Measurements from ENCODE around the gene CAPN8.

The CAPN8 gene

DNA sequence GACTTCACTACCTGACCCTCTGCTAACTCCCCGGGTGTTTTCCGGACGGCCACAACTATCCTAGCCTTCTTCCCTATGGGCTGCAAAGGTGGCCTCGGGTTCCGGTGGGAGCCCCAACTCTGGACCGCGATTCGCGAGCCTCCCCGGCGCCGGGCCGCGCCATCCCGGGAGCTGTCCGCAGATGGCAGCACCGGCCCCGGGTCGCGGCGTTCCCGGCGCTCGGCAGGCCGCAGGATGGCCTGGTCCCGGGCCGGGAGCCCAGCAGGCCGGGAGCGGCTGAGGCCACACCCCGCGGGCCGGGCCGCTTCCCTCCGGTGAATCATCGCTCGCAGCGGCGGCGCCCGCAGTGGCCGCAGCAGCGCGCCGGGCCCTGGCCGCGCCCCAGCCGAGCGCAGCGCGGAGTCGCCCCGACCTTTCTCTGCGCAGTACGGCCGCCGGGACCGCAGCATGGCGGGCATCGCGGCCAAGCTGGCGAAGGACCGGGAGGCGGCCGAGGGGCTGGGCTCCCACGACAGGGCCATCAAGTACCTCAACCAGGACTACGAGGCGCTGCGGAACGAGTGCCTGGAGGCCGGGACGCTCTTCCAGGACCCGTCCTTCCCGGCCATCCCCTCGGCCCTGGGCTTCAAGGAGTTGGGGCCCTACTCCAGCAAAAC is 46.8 kb upstream of the CAPN8 start, which contains the start of gene CAPN2:
TSS of gene CAPN2 (plus strand) at position 346 of the 656 bp plus-strand sequence. CDS start at position 448, 102 bp downstream.
- H3K9me3 ChIP-seq: peaks cover 2% of the 10 kb centered on the region; the same call in 1 of the 2 replicates
- no peaks in the 10 kb centered on the region for H3K36me3 ChIP-seq
- peaks cover 3% of the 10 kb centered on the region; the same call in 1 of the 2 replicates for H3K4me1 ChIP-seq
- peak; percentile 89 for DNase-seq
- H3K4me3 ChIP-seq (ENCODE audit: low read depth, low read length): peak within 1 kb of the TSS; percentile 82
- no peaks in the 10 kb centered on the region for H3K27me3 ChIP-seq
- TF ChIP-seq, protein P1, sequence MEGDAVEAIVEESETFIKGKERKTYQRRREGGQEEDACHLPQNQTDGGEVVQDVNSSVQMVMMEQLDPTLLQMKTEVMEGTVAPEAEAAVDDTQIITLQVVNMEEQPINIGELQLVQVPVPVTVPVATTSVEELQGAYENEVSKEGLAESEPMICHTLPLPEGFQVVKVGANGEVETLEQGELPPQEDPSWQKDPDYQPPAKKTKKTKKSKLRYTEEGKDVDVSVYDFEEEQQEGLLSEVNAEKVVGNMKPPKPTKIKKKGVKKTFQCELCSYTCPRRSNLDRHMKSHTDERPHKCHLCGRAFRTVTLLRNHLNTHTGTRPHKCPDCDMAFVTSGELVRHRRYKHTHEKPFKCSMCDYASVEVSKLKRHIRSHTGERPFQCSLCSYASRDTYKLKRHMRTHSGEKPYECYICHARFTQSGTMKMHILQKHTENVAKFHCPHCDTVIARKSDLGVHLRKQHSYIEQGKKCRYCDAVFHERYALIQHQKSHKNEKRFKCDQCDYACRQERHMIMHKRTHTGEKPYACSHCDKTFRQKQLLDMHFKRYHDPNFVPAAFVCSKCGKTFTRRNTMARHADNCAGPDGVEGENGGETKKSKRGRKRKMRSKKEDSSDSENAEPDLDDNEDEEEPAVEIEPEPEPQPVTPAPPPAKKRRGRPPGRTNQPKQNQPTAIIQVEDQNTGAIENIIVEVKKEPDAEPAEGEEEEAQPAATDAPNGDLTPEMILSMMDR (IDR thresholded peaks at IDR 0.05; ENCODE audit: low read depth, low read length): peak; percentile 45

DNA sequence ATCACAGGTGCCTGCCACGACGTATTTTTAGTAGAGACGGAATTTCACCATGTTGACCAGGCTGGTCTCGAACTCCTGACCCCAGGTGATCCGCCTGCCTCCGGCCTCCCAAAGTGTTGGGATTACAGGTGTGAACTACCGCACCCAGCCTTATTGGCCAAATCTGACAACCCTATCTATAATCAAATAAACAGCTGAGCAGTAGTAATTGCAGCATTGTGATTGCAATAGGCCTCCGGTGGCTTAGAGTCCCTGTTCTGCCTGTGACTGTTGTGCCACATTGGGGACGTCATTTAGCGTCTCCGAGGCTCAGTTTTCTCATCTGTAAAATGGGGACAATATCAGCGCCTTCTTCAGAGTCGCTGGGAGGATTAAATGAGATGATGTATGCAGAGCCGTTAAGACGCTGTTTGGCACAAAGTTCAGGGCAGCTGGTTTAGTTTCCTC is 46.3 kb upstream of the CAPN8 start:
- DNase-seq: no peak
- Histone ChIP-seq H3K36me3 (no peaks in the 10 kb centered on the region), H3K27me3 (no peaks in the 10 kb centered on the region), H3K9me3 (peaks cover 2% of the 10 kb centered on the region; the same call in 1 of the 2 replicates), H3K4me1 (peaks cover 4% of the 10 kb centered on the region; the same call in 1 of the 2 replicates), H3K4me3 (ENCODE audit: low read depth, low read length) (peak overlapping the region; percentile 49)
- TF ChIP-seq, protein P1 (IDR thresholded peaks at IDR 0.05; ENCODE audit: low read depth, low read length): no peak

DNA sequence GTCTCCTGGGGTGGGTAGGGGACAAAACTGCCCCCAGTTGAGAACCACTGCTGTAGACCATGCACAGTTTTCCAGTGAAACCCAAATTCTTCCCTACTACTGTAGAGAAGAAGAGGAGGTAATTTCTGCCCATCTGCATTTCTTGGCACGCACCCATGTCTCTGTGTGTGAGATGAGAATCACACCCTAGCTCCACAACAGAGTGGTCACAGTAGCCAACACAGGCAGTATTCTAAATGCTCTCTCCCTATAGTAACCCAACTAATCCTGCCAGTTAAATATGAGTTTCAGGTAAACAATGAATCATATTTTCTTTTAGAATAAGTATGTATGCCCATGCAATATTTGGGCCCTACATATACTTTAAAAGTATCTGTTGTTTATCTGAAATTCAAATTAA is 45.7 kb upstream of the CAPN8 start:
- peaks cover 8% of the 10 kb centered on the region for H3K4me1 ChIP-seq
- no peak overlapping the region for H3K4me3 ChIP-seq (ENCODE audit: low read depth, low read length)
- H3K27me3 ChIP-seq: no peaks in the 10 kb centered on the region
- TF ChIP-seq, protein P1 (IDR thresholded peaks at IDR 0.05; ENCODE audit: low read depth, low read length): no peak
- no peak for DNase-seq
- no peaks in the 10 kb centered on the region for H3K36me3 ChIP-seq
- peaks cover 2% of the 10 kb centered on the region; the same call in 1 of the 2 replicates for H3K9me3 ChIP-seq

DNA sequence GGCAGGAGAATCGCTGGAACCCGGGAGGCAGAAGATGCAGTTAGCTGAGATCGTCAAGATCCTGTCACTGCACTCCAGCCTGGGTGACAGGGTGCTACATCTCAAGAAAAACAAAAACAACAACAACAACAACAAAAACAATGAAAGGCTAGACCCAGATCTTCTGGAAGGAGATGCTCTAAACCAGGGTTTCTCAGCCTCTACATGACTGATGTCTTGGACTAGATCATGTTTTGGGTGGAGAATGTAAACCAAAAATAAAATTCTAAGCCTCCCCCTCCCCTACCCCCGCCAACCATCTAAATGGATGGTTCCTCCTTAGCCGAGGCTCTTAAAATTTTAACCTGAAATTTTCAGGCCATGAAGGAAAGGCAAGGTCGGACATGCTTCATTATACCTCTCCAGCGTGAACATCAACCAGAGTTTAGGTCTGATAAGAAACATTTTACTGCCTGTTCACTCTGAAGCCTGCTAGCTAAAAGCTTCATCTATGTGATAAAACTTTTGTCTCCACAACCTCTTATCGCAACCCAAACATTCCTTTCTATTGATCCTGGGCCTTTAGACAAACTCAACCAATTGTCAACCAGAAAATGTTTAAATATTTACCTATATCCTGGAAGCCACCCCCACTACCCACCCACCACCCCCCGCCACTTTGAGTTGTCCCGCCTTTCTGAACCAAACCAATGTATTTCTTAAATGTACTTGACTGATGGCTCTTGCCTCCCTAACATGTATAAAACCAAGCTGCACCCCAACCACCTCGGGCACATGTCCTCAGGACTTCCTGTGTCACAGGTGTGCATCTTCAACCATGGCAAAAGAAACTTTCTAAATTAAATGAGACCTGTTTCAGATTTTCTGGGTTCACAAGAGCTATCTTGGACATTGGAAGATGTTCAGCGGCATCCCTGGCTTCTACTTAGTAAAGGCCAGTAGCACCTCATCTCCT is 45.0 kb upstream of the CAPN8 start:
- H3K4me3 ChIP-seq (ENCODE audit: low read depth, low read length): no peak overlapping the region
- no peaks in the 10 kb centered on the region for H3K36me3 ChIP-seq
- TF ChIP-seq, protein P1 (IDR thresholded peaks at IDR 0.05; ENCODE audit: low read depth, low read length): no peak
- H3K9me3 ChIP-seq: peaks cover 2% of the 10 kb centered on the region; the same call in 1 of the 2 replicates
- peaks cover 10% of the 10 kb centered on the region for H3K4me1 ChIP-seq
- H3K27me3 ChIP-seq: no peaks in the 10 kb centered on the region
- DNase-seq: no peak

DNA sequence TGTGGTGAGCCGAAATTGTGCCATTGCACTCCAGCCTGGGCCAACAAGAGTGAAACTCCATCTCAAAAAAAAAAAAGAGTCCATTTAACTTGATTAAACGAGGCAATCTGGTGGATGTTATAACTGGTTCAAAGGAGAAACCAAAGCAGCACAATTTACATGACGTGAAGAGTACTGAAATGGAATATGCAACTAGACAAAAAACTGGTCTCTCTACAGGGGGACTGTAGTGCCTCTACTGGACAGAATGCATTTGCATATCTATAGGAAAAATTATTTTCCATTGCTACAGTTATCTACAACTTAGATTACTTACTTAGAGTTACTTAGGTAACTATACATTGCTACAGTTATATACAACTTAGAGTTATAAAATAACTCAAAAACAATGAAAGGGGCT is 44.1 kb upstream of the CAPN8 start:
- peaks cover 2% of the 10 kb centered on the region; the same call in 1 of the 2 replicates for H3K9me3 ChIP-seq
- TF ChIP-seq, protein P1 (IDR thresholded peaks at IDR 0.05; ENCODE audit: low read depth, low read length): peak; percentile 47
- peaks cover 10% of the 10 kb centered on the region for H3K4me1 ChIP-seq
- no peaks in the 10 kb centered on the region for H3K36me3 ChIP-seq
- no peaks in the 10 kb centered on the region for H3K27me3 ChIP-seq
- DNase-seq: no peak
- H3K4me3 ChIP-seq (ENCODE audit: low read depth, low read length): no peak overlapping the region

Data from BE2C (cell line).